Adrenal gland (tissue), 5 donors: ENCODE results near the gene XPR1.

Experiments used
- POLR2A ChIP-seq, 2 donors: fragments of 450-650 bp; IDR thresholded peaks; one replicate each; pipeline ENCODE4 v1.6.1; 2017; ENCODE audit warnings: antibody characterized with exemption in 2 of 2, mild to moderate bottlenecking in 2 of 2, moderate library complexity in 1 of 2
- TF ChIP-seq, protein P1 (sequence below), 6 experiments: fragments of 450-650 bp in 4 of 6; fragments of 200-600 bp in 2 of 6; sonication (generic) in 1 of 6; IDR thresholded peaks; 1 replicate in 5 of 6; 2 replicates in 1 of 6; pipeline versions ENCODE4 v1.5.1 to v1.8.0; 2016 to 2021; ENCODE audit warnings: antibody characterized with exemption in 6 of 6, mild to moderate bottlenecking in 2 of 6, moderate library complexity in 1 of 6
- donor health status: DM: no; HTN: no; CAD: no.

DNA sequence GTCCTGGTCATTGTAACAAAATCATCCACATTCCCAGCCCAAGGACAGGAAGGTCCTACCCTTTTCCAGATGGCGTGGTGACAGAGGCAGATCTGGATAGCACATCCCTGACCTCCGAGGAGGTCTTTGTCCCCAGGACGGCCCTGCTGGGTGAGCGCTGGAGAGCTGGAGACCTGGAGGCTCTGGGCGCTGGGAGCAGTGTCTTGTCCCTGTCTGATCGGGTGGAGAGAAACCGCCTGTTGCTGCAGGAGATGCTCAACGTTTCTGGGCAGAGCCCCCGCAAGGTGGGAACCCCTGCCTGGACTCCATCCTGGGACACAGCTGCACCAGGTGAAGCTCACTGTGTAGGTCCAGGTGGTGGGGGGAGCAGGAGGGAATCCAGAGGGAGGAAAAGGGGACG lies 284.9 kb downstream of the XPR1 start:
- TF ChIP-seq, protein P1, sequence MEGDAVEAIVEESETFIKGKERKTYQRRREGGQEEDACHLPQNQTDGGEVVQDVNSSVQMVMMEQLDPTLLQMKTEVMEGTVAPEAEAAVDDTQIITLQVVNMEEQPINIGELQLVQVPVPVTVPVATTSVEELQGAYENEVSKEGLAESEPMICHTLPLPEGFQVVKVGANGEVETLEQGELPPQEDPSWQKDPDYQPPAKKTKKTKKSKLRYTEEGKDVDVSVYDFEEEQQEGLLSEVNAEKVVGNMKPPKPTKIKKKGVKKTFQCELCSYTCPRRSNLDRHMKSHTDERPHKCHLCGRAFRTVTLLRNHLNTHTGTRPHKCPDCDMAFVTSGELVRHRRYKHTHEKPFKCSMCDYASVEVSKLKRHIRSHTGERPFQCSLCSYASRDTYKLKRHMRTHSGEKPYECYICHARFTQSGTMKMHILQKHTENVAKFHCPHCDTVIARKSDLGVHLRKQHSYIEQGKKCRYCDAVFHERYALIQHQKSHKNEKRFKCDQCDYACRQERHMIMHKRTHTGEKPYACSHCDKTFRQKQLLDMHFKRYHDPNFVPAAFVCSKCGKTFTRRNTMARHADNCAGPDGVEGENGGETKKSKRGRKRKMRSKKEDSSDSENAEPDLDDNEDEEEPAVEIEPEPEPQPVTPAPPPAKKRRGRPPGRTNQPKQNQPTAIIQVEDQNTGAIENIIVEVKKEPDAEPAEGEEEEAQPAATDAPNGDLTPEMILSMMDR (IDR thresholded peaks at IDR 0.05) = no peak
- TF ChIP-seq POLR2A (IDR thresholded peaks at IDR 0.05) = no peak
